Gastrocnemius medialis (tissue), 4 donors: ENCODE data around the gene SYPL1. TPM values are rescaled to one million over a fixed set of nuclear protein-coding genes. Genes with fewer than 3 reads are reported as not detected.

Experiments used
- ATAC-seq, 2 donors: fragments of 150-250 bp; one replicate each; pipeline ENCODE4 v1.9.1; 2016
- DNase-seq, 2 donors: peaks; one replicate each; pipeline ENCODE4 v3.0.0-alpha.2; 2019
- H3K27ac ChIP-seq, 4 donors: fragments of 200-600 bp; sonication (generic); 1 replicate in 1 of 4; 2 replicates in 3 of 4; pipeline ENCODE4 v1.5.1; 2016 to 2018; ENCODE audit warnings: mild to moderate bottlenecking in 2 of 4, moderate library complexity in 1 of 4
- H3K27me3 ChIP-seq, 3 donors: fragments of 200-600 bp; sonication (generic) in 2 of 3; 1 replicate in 1 of 3; 2 replicates in 2 of 3; pipeline versions ENCODE4 v1.5.1 to v1.6.0; 2016 to 2019; ENCODE audit warnings: mild to moderate bottlenecking in 1 of 3, moderate library complexity in 1 of 3
- H3K36me3 ChIP-seq, 2 donors: fragments of 200-600 bp; sonication (generic) in 1 of 2; one replicate each; pipeline ENCODE4 v1.5.1; 2017 to 2018
- H3K4me1 ChIP-seq, 2 donors: fragments of 200-600 bp; sonication (generic) in 1 of 2; one replicate each; pipeline ENCODE4 v1.5.1; 2016 to 2017; ENCODE audit warnings: mild to moderate bottlenecking in 2 of 2
- H3K4me3 ChIP-seq, 4 donors: fragments of 200-600 bp; sonication (generic) in 3 of 4; 1 replicate in 1 of 4; 2 replicates in 3 of 4; pipeline ENCODE4 v1.5.1; 2016 to 2019; ENCODE audit warnings: mild to moderate bottlenecking in 2 of 4
- H3K9me3 ChIP-seq, 3 donors: fragments of 200-600 bp; sonication (generic) in 2 of 3; 1 replicate in 1 of 3; 2 replicates in 2 of 3; pipeline ENCODE4 v1.5.1; 2016 to 2019
- CTCF ChIP-seq, 5 experiments: fragments of 450-650 bp in 3 of 5; fragments of 200-600 bp in 2 of 5; sonication (generic) in 2 of 5; IDR thresholded peaks in 4 of 5; conservative IDR thresholded peaks in 1 of 5; 1 replicate in 4 of 5; 2 replicates in 1 of 5; pipeline ENCODE4 v1.5.1; 2016 to 2019; ENCODE audit warnings: antibody characterized with exemption in 5 of 5, mild to moderate bottlenecking in 3 of 5, moderate library complexity in 3 of 5
- POLR2A ChIP-seq, 2 donors: fragments of 450-650 bp; IDR thresholded peaks; one replicate each; pipeline ENCODE4 v1.6.1; 2017; ENCODE audit warnings: antibody characterized with exemption in 2 of 2, mild to moderate bottlenecking in 2 of 2, moderate library complexity in 2 of 2
- in situ Hi-C, 4 donors: fragments of 200-750 bp; cut with MboI; loops; one replicate each; pipeline versions ENCODE4 v1.15.0 to v1.8.0; 2017; ENCODE audit warnings: low sequenced_read_pairs in 4 of 4
- intact Hi-C: fragments of 100-400 bp; cut with DNase I; formaldehyde crosslinking; loops from one replicate; pipeline ENCODE4 v1.15.1; 2023; ENCODE audit warnings: low total_unique reads
- total RNA-seq, 4 donors: library from RNA; depleted of rRNA; stranded (reverse); fragments of >200 nt; gene quantifications; one replicate each; pipeline versions ENCODE4 v1.1.0 to v1.2.3, GENCODE V29; 2016

SYPL1 gene
- total RNA-seq, 4 donors from 2014 or later: 81.5 to 90.9 (median 83.2) TPM

- intact Hi-C loops: no loop called here
- ATAC-seq (no peak), DNase-seq (no peak)
- no peak for TF ChIP-seq CTCF (IDR thresholded peaks at IDR 0.05 in 4 of 5, conservative IDR thresholded peaks at IDR 0.05 in 1 of 5)
- TF ChIP-seq POLR2A (IDR thresholded peaks at IDR 0.05): no peak
- H3K27me3 ChIP-seq: no peaks in the 10 kb centered on the region
- H3K36me3 ChIP-seq: peaks cover 0 to 46% of the 10 kb centered on the region in 2 donors
- no peaks in the 10 kb centered on the region for H3K9me3 ChIP-seq
- in situ Hi-C loops: no loop called here
- H3K4me1 ChIP-seq: peaks cover 11 to 18% of the 10 kb centered on the region in 2 donors
- H3K4me3 ChIP-seq: no peak overlapping the region
- no peak overlapping the region for H3K27ac ChIP-seq
Measured at GRCh38 chr7:106095634-106096033, 16.5 kb downstream of the SYPL1 start.

- intact Hi-C loops: no loop called here
- ATAC-seq (no peak), DNase-seq (no peak)
- Histone ChIP-seq H3K9me3 (no peaks in the 10 kb centered on the region), H3K27me3 (no peaks in the 10 kb centered on the region), H3K36me3 (peaks cover 0 to 53% of the 10 kb centered on the region in 2 donors), H3K27ac (no peak overlapping the region), H3K4me3 (no peak overlapping the region), H3K4me1 (peaks cover 2 to 10% of the 10 kb centered on the region in 2 donors)
- no peak for TF ChIP-seq CTCF (IDR thresholded peaks at IDR 0.05 in 4 of 5, conservative IDR thresholded peaks at IDR 0.05 in 1 of 5)
- TF ChIP-seq POLR2A (IDR thresholded peaks at IDR 0.05): no peak
- in situ Hi-C loops: no loop called here
Measured at GRCh38 chr7:106094780-106095179, 17.3 kb downstream of the SYPL1 start.

GRCh38 chr7:106092204-106092603 is 19.9 kb downstream of the SYPL1 start:
- no peak overlapping the region for H3K4me3 ChIP-seq
- no peaks in the 10 kb centered on the region for H3K4me1 ChIP-seq
- no peak for DNase-seq
- in situ Hi-C loops: no loop called here
- H3K36me3 ChIP-seq: peaks cover 0 to 51% of the 10 kb centered on the region in 2 donors
- intact Hi-C loops: no loop called here
- H3K9me3 ChIP-seq: no peaks in the 10 kb centered on the region
- no peak for ATAC-seq
- no peak overlapping the region for H3K27ac ChIP-seq
- TF ChIP-seq POLR2A (IDR thresholded peaks at IDR 0.05) (no peak), CTCF (IDR thresholded peaks at IDR 0.05 in 4 of 5, conservative IDR thresholded peaks at IDR 0.05 in 1 of 5) (no peak)
- H3K27me3 ChIP-seq: no peaks in the 10 kb centered on the region

GRCh38 chr7:106089647-106090046 is 22.5 kb downstream of the SYPL1 start:
- H3K4me1 ChIP-seq: no peaks in the 10 kb centered on the region
- in situ Hi-C loops: no loop called here
- H3K27ac ChIP-seq: no peak overlapping the region
- H3K27me3 ChIP-seq: no peaks in the 10 kb centered on the region
- H3K36me3 ChIP-seq: peaks cover 0 to 39% of the 10 kb centered on the region in 2 donors
- no peak for DNase-seq
- intact Hi-C loops: no loop called here
- TF ChIP-seq CTCF (IDR thresholded peaks at IDR 0.05 in 4 of 5, conservative IDR thresholded peaks at IDR 0.05 in 1 of 5): no peak
- no peak for TF ChIP-seq POLR2A (IDR thresholded peaks at IDR 0.05)
- ATAC-seq: no peak
- no peak overlapping the region for H3K4me3 ChIP-seq
- H3K9me3 ChIP-seq: no peaks in the 10 kb centered on the region

GRCh38 chr7:106088014-106088413 is 24.1 kb downstream of the SYPL1 start:
- intact Hi-C loops: no loop called here
- H3K9me3 ChIP-seq: no peaks in the 10 kb centered on the region
- ATAC-seq: no peak
- in situ Hi-C loops: no loop called here
- peaks cover 0 to 35% of the 10 kb centered on the region in 2 donors for H3K36me3 ChIP-seq
- TF ChIP-seq POLR2A (IDR thresholded peaks at IDR 0.05) (no peak), CTCF (IDR thresholded peaks at IDR 0.05 in 4 of 5, conservative IDR thresholded peaks at IDR 0.05 in 1 of 5) (no peak)
- H3K27ac ChIP-seq: no peak overlapping the region
- no peak overlapping the region for H3K4me3 ChIP-seq
- no peak for DNase-seq
- H3K27me3 ChIP-seq: no peaks in the 10 kb centered on the region
- H3K4me1 ChIP-seq: no peaks in the 10 kb centered on the region
